DLD1 (cell line): ENCODE measurements around the gene COPS7A.

Experiments
- in situ Hi-C: cut with HindIII; loops from 2 replicates; pipeline ENCODE4 v1.10.0; 2017; ENCODE audit warnings: low sequenced_read_pairs

Gene COPS7A

GRCh38 chr12:6723607-6724408, at the start of gene COPS7A:
Gene COPS7A, plus strand, starts transcription at chr12:6724046. Its CDS starts 611 bp downstream, at chr12:6724657.
- in situ Hi-C loops: no loop called here

- in situ Hi-C loops: no loop called here
These were observed 46.9 kb upstream of the COPS7A start for GRCh38 chr12:6676962-6677361.

- in situ Hi-C loops: no loop called here
These were observed 39.2 kb upstream of the COPS7A start for GRCh38 chr12:6684609-6685008.

GRCh38 chr12:6685814-6686213, 38.0 kb upstream of the COPS7A start:
- in situ Hi-C loops: no loop called here

- in situ Hi-C loops: no loop called here
These were observed 35.3 kb upstream of the COPS7A start for GRCh38 chr12:6688543-6688998.

DNA sequence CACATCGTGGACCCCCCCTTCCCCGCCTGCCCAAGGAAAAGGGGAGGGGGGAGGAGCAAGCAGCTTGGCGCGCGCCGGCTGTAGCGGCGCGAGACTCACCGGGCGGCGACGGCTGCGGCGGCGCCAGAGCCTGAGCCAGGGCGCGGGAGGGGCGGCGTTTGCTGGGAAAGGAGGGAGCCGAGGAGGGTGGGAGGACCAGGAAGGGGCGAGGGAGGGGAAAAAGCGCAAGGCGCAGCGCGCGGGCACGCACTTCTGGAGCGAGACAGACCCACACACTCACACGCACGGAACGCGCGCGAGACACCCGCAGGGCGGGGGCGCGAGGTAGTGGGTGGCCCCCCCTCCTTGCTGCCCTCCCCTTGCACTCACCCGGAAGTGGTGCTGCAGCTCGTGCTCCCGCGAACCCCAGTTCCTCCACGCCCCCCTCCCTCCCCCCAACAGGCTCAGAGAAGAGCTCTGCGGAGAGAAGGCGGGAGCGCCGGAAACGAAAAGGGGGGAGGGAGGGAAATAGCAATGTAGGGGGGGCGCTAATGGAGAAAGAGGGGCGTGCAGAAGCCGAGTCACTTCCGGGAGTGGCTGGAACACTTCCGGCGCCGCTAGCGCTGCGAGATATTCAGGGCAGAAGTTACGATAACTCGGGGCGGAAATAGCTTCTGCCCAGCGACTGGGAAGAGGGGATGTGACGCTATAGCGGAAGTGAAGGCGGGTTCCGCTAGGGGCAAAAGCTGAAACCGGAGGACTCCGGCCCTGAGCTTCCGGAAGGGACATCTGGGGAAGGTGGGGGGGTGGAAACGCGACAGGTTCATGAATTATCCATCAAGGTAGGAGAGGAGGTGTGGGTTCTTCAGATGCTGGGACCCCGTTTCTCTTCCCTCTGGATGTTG, 34.6 kb upstream of the COPS7A start, which contains the start of gene ZNF384:
Gene ZNF384, minus strand, starts transcription at position 377 of the 884 bp plus-strand sequence. CDS start 9,855 bp downstream, outside the sequence.
- in situ Hi-C loops: no loop called here

DNA sequence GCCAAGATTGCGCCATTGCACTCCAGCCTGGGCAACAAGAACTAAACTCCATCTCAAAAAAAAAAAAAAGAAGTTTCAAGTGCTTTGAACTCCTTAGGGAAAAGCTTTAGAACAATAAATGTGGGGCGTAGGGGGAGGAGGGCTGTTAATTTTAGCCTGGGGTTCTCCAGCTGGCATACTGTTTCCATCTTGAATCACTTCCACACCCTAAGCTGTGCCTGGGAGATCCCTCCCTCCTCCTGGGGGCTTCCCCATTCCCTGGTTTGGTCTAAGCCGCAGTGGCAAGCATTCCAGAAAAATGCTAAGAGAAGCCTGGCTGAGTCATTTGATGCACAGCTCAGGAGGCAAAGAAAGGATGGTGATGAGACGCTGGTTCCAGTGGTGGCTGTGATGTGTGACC, 32.4 kb upstream of the COPS7A start:
- in situ Hi-C loops: no loop called here

DNA sequence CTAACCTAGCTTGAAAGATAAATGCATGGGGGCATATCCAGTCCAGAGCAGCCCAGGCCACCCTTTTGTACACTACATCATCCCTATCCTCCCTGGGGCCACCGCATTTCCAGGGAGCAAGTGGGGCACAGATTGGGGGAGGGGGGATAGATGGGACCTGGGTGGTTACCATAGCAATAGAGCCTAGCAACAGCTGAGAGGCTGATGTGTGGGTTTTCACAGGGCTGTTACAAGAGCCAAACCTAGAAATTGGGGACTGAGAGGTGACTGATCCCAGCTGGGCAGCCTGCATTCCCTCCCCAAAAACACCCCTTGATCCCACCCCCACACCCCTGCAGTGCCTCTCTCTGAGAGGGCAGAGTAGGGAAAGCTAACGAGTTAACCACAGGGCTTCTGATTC, 31.0 kb upstream of the COPS7A start:
- in situ Hi-C loops: no loop called here

DNA sequence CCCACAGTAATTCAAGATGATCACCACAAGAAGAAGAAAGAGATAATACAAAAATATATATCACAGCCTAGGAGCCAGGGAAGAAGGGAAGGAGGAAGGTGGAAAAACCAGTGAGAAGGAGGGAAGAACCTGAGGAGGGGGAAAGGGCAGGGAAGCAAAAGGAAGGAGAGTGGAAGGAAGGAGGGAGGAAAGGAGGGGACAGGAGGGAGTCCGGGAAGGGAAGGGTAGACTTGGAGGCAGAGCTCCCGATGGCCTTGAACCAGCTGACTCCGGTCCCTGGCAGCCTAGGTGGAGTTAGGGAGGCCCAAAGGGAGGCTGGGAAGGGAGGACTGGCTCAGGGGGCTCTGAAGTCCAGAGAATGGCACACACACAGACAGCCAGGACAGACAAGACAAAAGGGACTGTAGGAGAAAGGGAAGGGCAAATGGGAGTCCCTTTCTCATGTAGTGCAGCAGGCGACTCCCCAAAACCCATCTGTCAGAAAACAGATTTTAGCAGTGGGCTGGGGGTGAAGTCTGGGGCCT, 30.0 kb upstream of the COPS7A start:
- in situ Hi-C loops: no loop called here

- in situ Hi-C loops: no loop called here
These were observed 29.1 kb upstream of the COPS7A start for GRCh38 chr12:6694701-6695100.

- in situ Hi-C loops: no loop called here
These were observed 28.4 kb upstream of the COPS7A start for GRCh38 chr12:6695313-6696045.

- in situ Hi-C loops: no loop called here
These were observed 26.9 kb upstream of the COPS7A start for GRCh38 chr12:6696690-6697583.

GRCh38 chr12:6697584-6698351, 26.1 kb upstream of the COPS7A start:
- in situ Hi-C loops: no loop called here

DNA sequence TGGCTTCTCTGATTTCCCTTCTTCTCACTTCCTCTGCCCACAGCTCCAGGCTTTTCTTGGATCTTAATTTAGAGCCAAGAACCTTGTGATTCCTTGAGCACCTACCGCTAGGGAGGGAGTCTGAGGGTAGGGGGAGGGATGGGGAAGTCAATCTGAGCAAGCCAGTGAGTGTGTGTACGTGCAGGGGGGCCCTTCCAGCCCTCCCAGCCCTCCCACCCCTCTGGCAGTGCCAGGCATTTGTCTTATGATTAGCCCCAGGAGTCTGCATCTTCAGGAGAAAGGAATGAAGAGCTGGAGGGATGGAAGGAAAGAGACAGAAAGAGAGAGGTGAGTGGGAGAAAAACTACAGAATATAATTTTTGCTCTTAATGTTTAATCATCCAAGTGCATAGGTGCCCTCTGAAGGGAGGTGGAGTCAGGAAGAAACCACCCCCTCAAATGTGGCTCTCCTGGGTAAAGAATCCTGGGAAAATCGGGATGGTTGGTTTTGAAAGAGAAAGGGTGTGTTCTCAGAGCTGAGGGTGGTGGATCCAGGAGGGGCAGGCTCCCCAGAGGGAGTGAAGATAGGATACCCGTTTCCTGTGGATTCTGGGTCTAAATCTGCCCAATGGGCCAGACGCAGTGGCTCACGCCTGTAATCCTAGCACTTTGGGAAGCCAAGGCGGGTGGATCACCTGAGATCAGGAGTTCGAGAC, 25.3 kb upstream of the COPS7A start:
- in situ Hi-C loops: no loop called here

GRCh38 chr12:6699259-6699988, 24.4 kb upstream of the COPS7A start:
- in situ Hi-C loops: no loop called here

GRCh38 chr12:6699989-6700645, 23.7 kb upstream of the COPS7A start:
- in situ Hi-C loops: no loop called here

GRCh38 chr12:6700646-6701051, 23.2 kb upstream of the COPS7A start, which contains the start of gene PIANP:
Gene PIANP, minus strand, starts transcription at chr12:6700815. Its CDS starts 2,754 bp downstream, at chr12:6698061.
- in situ Hi-C loops: no loop called here
